ENCODE data around the gene HBA2.
"Not testable (repeated sequence)": the region's sequence is repeated elsewhere in the genome, so short reads cannot be mapped to it uniquely, and the experiment has no call there.

The HBA2 gene

DNA sequence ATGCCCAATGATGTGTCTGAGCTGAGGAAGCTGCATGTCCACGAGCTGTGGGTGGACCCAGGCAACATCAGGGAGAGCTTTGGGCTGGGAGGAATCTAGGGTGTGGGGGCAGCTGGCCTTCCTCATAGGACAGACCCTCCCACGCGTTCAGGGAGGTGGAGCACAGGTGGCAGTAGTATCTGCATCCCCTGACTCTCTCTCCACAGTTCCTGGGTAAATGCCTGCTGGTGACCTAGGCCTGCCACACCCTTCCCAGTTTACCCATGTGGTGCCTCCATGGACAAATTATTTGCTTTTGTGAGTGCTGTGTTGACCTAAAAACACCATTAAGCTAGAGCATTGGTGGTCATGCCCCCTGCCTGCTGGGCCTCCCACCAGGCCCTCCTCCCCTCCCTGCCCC, 3.7 kb upstream of the HBA2 start:
- DNase-seq (ENCODE audit: low read depth) = no peak
- no peak overlapping the region for H3K4me3 ChIP-seq (ENCODE audit: low read depth, low read length)
- no peak for TF ChIP-seq POLR2A (IDR thresholded peaks at IDR 0.05; ENCODE audit: extremely low read depth, insufficient read length)

DNA sequence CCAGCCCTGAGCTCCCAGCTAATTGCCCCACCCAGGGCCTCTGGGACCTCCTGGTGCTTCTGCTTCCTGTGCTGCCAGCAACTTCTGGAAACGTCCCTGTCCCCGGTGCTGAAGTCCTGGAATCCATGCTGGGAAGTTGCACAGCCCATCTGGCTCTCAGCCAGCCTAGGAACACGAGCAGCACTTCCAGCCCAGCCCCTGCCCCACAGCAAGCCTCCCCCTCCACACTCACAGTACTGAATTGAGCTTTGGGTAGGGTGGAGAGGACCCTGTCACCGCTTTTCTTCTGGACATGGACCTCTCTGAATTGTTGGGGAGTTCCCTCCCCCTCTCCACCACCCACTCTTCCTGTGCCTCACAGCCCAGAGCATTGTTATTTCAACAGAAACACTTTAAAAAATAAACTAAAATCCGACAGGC, 2.6 kb upstream of the HBA2 start:
- peak; percentile 36 for DNase-seq (ENCODE audit: low read depth)
- not testable (repeated sequence) for H3K4me3 ChIP-seq (ENCODE audit: low read depth, low read length)

DNA sequence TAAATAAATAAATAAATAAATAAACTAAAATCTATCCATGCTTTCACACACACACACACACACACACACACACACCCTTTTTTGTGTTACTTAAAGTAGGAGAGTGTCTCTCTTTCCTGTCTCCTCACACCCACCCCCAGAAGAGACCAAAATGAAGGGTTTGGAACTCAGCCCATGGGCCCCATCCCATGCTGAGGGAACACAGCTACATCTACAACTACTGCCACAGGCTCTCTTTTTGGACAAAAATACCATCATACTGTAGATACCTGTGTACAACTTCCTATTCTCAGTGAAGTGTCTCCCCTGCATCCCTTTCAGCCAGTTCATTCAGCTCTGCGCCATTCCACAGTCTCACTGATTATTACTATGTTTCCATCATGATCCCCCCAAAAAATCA, 1.9 kb upstream of the HBA2 start:
- H3K4me3 ChIP-seq (ENCODE audit: low read depth, low read length) = no peak overlapping the region
- TF ChIP-seq, protein P1, sequence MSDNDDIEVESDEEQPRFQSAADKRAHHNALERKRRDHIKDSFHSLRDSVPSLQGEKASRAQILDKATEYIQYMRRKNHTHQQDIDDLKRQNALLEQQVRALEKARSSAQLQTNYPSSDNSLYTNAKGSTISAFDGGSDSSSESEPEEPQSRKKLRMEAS (IDR thresholded peaks at IDR 0.05; ENCODE audit: low read depth, low read length) = no peak
- TF ChIP-seq MYC (IDR thresholded peaks at IDR 0.05; ENCODE audit: low read depth, low read length) (no peak), POLR2A (IDR thresholded peaks at IDR 0.05; ENCODE audit: extremely low read depth, insufficient read length) (no peak)
- DNase-seq (ENCODE audit: low read depth) = no peak

DNA sequence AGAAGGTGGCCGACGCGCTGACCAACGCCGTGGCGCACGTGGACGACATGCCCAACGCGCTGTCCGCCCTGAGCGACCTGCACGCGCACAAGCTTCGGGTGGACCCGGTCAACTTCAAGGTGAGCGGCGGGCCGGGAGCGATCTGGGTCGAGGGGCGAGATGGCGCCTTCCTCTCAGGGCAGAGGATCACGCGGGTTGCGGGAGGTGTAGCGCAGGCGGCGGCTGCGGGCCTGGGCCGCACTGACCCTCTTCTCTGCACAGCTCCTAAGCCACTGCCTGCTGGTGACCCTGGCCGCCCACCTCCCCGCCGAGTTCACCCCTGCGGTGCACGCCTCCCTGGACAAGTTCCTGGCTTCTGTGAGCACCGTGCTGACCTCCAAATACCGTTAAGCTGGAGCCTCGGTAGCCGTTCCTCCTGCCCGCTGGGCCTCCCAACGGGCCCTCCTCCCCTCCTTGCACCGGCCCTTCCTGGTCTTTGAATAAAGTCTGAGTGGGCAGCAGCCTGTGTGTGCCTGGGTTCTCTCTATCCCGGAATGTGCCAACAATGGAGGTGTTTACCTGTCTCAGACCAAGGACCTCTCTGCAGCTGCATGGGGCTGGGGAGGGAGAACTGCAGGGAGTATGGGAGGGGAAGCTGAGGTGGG, 657 bp downstream of the HBA2 start:
- not testable (repeated sequence) for DNase-seq (ENCODE audit: low read depth); H3K4me3 ChIP-seq (ENCODE audit: low read depth, low read length)

DNA sequence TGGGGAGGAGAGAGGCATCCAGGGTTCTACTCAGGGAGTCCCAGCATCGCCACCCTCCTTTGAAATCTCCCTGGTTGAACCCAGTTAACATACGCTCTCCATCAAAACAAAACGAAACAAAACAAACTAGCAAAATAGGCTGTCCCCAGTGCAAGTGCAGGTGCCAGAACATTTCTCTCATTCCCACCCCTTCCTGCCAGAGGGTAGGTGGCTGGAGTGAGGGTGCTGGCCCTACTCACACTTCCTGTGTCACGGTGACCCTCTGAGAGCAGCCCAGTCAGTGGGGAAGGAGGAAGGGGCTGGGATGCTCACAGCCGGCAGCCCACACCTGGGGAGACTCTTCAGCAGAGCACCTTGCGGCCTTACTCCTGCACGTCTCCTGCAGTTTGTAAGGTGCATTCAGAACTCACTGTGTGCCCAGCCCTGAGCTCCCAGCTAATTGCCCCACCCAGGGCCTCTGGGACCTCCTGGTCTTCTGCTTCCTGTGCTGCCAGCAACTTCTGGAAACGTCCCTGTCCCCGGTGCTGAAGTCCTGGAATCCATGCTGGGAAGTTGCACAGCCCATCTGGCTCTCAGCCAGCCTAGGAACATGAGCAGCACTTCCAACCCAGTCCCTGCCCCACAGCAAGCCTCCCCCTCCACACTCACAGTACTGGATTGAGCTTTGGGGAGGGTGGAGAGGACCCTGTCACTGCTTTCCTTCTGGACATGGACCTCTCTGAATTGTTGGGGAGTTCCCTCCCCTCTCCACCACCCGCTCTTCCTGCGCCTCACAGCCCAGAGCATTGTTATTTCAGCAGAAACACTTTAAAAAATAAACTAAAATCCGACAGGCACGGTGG, 1.5 kb downstream of the HBA2 start:
- not testable (repeated sequence) for DNase-seq (ENCODE audit: low read depth); H3K4me3 ChIP-seq (ENCODE audit: low read depth, low read length)

DNA sequence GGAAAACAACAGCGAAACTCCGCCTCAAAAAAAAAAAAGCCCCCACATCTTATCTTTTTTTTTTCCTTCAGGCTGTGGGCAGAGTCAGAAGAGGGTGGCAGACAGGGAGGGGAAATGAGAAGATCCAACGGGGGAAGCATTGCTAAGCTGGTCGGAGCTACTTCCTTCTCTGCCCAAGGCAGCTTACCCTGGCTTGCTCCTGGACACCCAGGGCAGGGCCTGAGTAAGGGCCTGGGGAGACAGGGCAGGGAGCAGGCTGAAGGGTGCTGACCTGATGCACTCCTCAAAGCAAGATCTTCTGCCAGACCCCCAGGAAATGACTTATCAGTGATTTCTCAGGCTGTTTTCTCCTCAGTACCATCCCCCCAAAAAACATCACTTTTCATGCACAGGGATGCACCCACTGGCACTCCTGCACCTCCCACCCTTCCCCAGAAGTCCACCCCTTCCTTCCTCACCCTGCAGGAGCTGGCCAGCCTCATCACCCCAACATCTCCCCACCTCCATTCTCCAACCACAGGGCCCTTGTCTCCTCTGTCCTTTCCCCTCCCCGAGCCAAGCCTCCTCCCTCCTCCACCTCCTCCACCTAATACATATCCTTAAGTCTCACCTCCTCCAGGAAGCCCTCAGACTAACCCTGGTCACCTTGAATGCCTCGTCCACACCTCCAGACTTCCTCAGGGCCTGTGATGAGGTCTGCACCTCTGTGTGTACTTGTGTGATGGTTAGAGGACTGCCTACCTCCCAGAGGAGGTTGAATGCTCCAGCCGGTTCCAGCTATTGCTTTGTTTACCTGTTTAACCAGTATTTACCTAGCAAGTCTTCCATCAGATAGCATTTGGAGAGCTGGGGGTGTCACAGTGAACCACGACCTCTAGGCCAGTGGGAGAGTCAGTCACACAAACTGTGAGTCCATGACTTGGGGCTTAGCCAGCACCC, 2.6 kb downstream of the HBA2 start:
- no peak for DNase-seq (ENCODE audit: low read depth)
- H3K4me3 ChIP-seq (ENCODE audit: low read depth, low read length) = no peak overlapping the region
- TF ChIP-seq POLR2A (IDR thresholded peaks at IDR 0.05; ENCODE audit: extremely low read depth, insufficient read length) = no peak
- TF ChIP-seq, protein P1 (IDR thresholded peaks at IDR 0.05; ENCODE audit: low read depth, low read length) = no peak
- no peak for TF ChIP-seq MYC (IDR thresholded peaks at IDR 0.05; ENCODE audit: low read depth, low read length)
- TF ChIP-seq, protein P2, sequence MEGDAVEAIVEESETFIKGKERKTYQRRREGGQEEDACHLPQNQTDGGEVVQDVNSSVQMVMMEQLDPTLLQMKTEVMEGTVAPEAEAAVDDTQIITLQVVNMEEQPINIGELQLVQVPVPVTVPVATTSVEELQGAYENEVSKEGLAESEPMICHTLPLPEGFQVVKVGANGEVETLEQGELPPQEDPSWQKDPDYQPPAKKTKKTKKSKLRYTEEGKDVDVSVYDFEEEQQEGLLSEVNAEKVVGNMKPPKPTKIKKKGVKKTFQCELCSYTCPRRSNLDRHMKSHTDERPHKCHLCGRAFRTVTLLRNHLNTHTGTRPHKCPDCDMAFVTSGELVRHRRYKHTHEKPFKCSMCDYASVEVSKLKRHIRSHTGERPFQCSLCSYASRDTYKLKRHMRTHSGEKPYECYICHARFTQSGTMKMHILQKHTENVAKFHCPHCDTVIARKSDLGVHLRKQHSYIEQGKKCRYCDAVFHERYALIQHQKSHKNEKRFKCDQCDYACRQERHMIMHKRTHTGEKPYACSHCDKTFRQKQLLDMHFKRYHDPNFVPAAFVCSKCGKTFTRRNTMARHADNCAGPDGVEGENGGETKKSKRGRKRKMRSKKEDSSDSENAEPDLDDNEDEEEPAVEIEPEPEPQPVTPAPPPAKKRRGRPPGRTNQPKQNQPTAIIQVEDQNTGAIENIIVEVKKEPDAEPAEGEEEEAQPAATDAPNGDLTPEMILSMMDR (IDR thresholded peaks at IDR 0.05; ENCODE audit: low read depth, low read length) = no peak

DNA sequence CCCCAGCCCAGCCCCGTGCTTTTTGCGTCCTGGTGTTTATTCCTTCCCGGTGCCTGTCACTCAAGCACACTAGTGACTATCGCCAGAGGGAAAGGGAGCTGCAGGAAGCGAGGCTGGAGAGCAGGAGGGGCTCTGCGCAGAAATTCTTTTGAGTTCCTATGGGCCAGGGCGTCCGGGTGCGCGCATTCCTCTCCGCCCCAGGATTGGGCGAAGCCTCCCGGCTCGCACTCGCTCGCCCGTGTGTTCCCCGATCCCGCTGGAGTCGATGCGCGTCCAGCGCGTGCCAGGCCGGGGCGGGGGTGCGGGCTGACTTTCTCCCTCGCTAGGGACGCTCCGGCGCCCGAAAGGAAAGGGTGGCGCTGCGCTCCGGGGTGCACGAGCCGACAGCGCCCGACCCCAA, 3.3 kb downstream of the HBA2 start:
- H3K4me3 ChIP-seq (ENCODE audit: low read depth, low read length); DNase-seq (ENCODE audit: low read depth): not testable (repeated sequence)

DNA sequence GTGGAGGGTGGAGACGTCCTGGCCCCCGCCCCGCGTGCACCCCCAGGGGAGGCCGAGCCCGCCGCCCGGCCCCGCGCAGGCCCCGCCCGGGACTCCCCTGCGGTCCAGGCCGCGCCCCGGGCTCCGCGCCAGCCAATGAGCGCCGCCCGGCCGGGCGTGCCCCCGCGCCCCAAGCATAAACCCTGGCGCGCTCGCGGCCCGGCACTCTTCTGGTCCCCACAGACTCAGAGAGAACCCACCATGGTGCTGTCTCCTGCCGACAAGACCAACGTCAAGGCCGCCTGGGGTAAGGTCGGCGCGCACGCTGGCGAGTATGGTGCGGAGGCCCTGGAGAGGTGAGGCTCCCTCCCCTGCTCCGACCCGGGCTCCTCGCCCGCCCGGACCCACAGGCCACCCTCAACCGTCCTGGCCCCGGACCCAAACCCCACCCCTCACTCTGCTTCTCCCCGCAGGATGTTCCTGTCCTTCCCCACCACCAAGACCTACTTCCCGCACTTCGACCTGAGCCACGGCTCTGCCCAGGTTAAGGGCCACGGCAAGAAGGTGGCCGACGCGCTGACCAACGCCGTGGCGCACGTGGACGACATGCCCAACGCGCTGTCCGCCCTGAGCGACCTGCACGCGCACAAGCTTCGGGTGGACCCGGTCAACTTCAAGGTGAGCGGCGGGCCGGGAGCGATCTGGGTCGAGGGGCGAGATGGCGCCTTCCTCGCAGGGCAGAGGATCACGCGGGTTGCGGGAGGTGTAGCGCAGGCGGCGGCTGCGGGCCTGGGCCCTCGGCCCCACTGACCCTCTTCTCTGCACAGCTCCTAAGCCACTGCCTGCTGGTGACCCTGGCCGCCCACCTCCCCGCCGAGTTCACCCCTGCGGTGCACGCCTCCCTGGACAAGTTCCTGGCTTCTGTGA, 4.1 kb downstream of the HBA2 start, which contains the start of gene HBA1:
HBA1 (plus strand) TSS at position 204 of the 906 bp plus-strand sequence; CDS start at position 241, 37 bp downstream.
- not testable (repeated sequence) for H3K4me3 ChIP-seq (ENCODE audit: low read depth, low read length); DNase-seq (ENCODE audit: low read depth)

DNA sequence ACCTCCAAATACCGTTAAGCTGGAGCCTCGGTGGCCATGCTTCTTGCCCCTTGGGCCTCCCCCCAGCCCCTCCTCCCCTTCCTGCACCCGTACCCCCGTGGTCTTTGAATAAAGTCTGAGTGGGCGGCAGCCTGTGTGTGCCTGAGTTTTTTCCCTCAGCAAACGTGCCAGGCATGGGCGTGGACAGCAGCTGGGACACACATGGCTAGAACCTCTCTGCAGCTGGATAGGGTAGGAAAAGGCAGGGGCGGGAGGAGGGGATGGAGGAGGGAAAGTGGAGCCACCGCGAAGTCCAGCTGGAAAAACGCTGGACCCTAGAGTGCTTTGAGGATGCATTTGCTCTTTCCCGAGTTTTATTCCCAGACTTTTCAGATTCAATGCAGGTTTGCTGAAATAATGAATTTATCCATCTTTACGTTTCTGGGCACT, 4.7 kb downstream of the HBA2 start:
- DNase-seq (ENCODE audit: low read depth) = no peak
- no peak overlapping the region for H3K4me3 ChIP-seq (ENCODE audit: low read depth, low read length)

More for the DNA sequence above, 4.7 kb downstream of the HBA2 start:
- TF ChIP-seq POLR2A (IDR thresholded peaks at IDR 0.05; ENCODE audit: extremely low read depth, insufficient read length) = no peak

Data from NB4 (cell line).